Kidney (tissue), 14 donors: ENCODE data around the gene RRAGA. TPM values are rescaled to one million over a fixed set of nuclear protein-coding genes. Genes with fewer than 3 reads are reported as not detected.
A peak's percentile ranks its signal among the peaks of the same experiment; 100 is the strongest.

Experiments used
- DNase-seq, 5 donors: peaks; one replicate each; pipeline ENCODE4 v3.0.0-alpha.2; 2013 to 2020
- FAIRE-seq: peaks from 2 replicates; lab custom pipeline; 2012; peaks lifted over from hg19 to GRCh38; lab: Jason Lieb, UNC
- H3K27ac ChIP-seq, 2 donors: one replicate each; pipeline ENCODE4 v1.7.0; 2013; ENCODE audit warnings: low read depth in 2 of 2, low read length in 2 of 2, inconsistent platforms in 1 of 2
- H3K27me3 ChIP-seq: one replicate; pipeline ENCODE4 v1.7.1; 2013; ENCODE audit warnings: low read length, inconsistent platforms; ENCODE audit not compliant: control insufficient read depth, insufficient read depth
- H3K36me3 ChIP-seq, 3 donors: one replicate each; pipeline versions ENCODE4 v1.7.0 to v1.7.1; 2013; ENCODE audit warnings: low read length in 3 of 3, control low read depth in 1 of 3, inconsistent platforms in 1 of 3; ENCODE audit not compliant: insufficient read depth in 3 of 3, control insufficient read depth in 2 of 3
- H3K4me1 ChIP-seq, 3 donors: one replicate each; pipeline versions ENCODE4 v1.7.0 to v1.7.1; 2013; ENCODE audit warnings: low read length in 3 of 3, inconsistent platforms in 1 of 3, low read depth in 1 of 3; ENCODE audit not compliant: control insufficient read depth in 2 of 3, insufficient read depth in 2 of 3
- H3K4me3 ChIP-seq, 3 donors: one replicate each; pipeline versions ENCODE4 v1.7.0 to v1.8.1; 2013; ENCODE audit warnings: low read length in 3 of 3, control low read depth in 1 of 3, inconsistent platforms in 1 of 3
- H3K9ac ChIP-seq, 3 donors: one replicate each; pipeline versions ENCODE4 v1.7.0 to v1.7.1; 2013; ENCODE audit warnings: low read length in 3 of 3, control low read depth in 1 of 3, inconsistent platforms in 1 of 3
- H3K9me3 ChIP-seq, 3 donors: one replicate each; pipeline versions ENCODE4 v1.7.0 to v1.7.1; 2013; ENCODE audit warnings: low read length in 3 of 3, control low read depth in 1 of 3, inconsistent platforms in 1 of 3; ENCODE audit not compliant: control insufficient read depth in 2 of 3, insufficient read depth in 1 of 3
- CTCF ChIP-seq: IDR thresholded peaks from 3 replicates; pipeline ENCODE4 v1.5.1; 2012; ENCODE audit warnings: mild to moderate bottlenecking, moderate library complexity, borderline replicate concordance; ENCODE audit not compliant: insufficient read depth; ENCODE audit errors: extremely low read depth
- intact Hi-C: fragments of 100-400 bp; cut with DNase I; formaldehyde crosslinking; loops from one replicate; pipeline ENCODE4 v1.11.1; 2022
- polyA plus RNA-seq: library from polyadenylated mRNA; stranded (reverse); fragments of 350-450 nt; fragmentation: Illumina TruSeq; extraction: RNeasy Lipid Tissue Mini Kit (QIAGEN cat#74804); gene quantifications from one replicate; pipeline ENCODE4 v1.2.3, GENCODE V29; 2014; ENCODE audit warnings: low read depth, low replicate concordance; ENCODE audit not compliant: insufficient read depth
- total RNA-seq: library from RNA; stranded (reverse); fragmentation: NEBNext Ultra II Directional; extraction: Animal tissue kit (Norgen Biotek cat#: 25700); gene quantifications from one replicate; pipeline ENCODE4 v1.2.1, GENCODE V29; 2021
- donor health status: control.
- donor health status: control.
- donor health status: control.
- donor health status: control.
- donor health status: control.
- donor health status: DM: yes; HTN: yes; CAD: no.
- donor health status: Normal renal cell carcinoma (clear cell type).

RRAGA gene
- total and polyA plus RNA-seq, 2 donors from 2014 or later: 94.3 to 99.3 TPM

- H3K4me3 ChIP-seq: no peak overlapping the region
- no peaks in the 10 kb centered on the region for H3K36me3 ChIP-seq
- DNase-seq: peak in 1 of 5 donors; percentile 56
- FAIRE-seq: no peak
- intact Hi-C loops: loop anchor here (10.0 kb wide), 1 partner anchor 773 kb away; no protein-coding TSS in a partner anchor
- no peak for TF ChIP-seq CTCF
- peaks cover 0 to 3% (median 0%) of the 10 kb centered on the region in 3 donors for H3K4me1 ChIP-seq
- no peak overlapping the region for H3K9ac ChIP-seq
- H3K27ac ChIP-seq: no peak overlapping the region
- H3K27me3 ChIP-seq: no peaks in the 10 kb centered on the region
- H3K9me3 ChIP-seq: no peaks in the 10 kb centered on the region
Measured at GRCh38 chr9:19027825-19028224, 21.4 kb upstream of the RRAGA start.

- H3K27ac ChIP-seq: no peak overlapping the region
- H3K36me3 ChIP-seq: no peaks in the 10 kb centered on the region
- intact Hi-C loops: loop anchor here (10.0 kb wide), 1 partner anchor 774 kb away; no protein-coding TSS in a partner anchor
- DNase-seq (peak in 4 of 5 donors; percentile 53 to 91 (median 74)), FAIRE-seq (peak; percentile 93)
- H3K4me3 ChIP-seq: no peak overlapping the region
- H3K9me3 ChIP-seq: no peaks in the 10 kb centered on the region
- TF ChIP-seq CTCF: peak; percentile 73
- no peaks in the 10 kb centered on the region for H3K27me3 ChIP-seq
- peaks cover 0 to 3% (median 0%) of the 10 kb centered on the region in 3 donors for H3K4me1 ChIP-seq
- H3K9ac ChIP-seq: no peak overlapping the region
Measured at GRCh38 chr9:19028835-19029451, 20.3 kb upstream of the RRAGA start.

- no peak for DNase-seq
- Histone ChIP-seq H3K9ac (no peak overlapping the region), H3K9me3 (no peaks in the 10 kb centered on the region), H3K27ac (no peak overlapping the region), H3K36me3 (no peaks in the 10 kb centered on the region), H3K4me3 (no peak overlapping the region), H3K27me3 (no peaks in the 10 kb centered on the region), H3K4me1 (peaks cover 0 to 3% (median 0%) of the 10 kb centered on the region in 3 donors)
- FAIRE-seq: no peak
- no peak for TF ChIP-seq CTCF
- intact Hi-C loops: no loop called here
Measured at GRCh38 chr9:19030899-19031298, 18.3 kb upstream of the RRAGA start.
